Skeletal muscle satellite cell (primary cell): ENCODE data around the gene SLC6A8. TPM values are rescaled to one million over a fixed set of nuclear protein-coding genes. Genes with fewer than 3 reads are reported as not detected.
"Not testable (repeated sequence)": the region's sequence is repeated elsewhere in the genome, so short reads cannot be mapped to it uniquely, and the experiment has no call there.

ENCODE experiments used
- H3K27me3 ChIP-seq: 2 replicates; pipeline ENCODE4 v1.7.0; 2013; ENCODE audit warnings: low read length; ENCODE audit not compliant: control insufficient read depth, insufficient read depth
- H3K36me3 ChIP-seq: 2 replicates; pipeline ENCODE4 v1.7.0; 2013; ENCODE audit warnings: mild to moderate bottlenecking, control low read depth, low read length; ENCODE audit not compliant: insufficient read depth
- H3K4me1 ChIP-seq: 2 replicates; pipeline ENCODE4 v1.7.0; 2013; ENCODE audit warnings: low read length; ENCODE audit not compliant: control insufficient read depth, insufficient read depth
- H3K4me2 ChIP-seq: 2 replicates; pipeline ENCODE4 v1.7.0; 2013; ENCODE audit warnings: mild to moderate bottlenecking, low read length
- H3K4me3 ChIP-seq: 2 replicates; pipeline ENCODE4 v1.7.0; 2013; ENCODE audit warnings: low read length
- H3K9ac ChIP-seq: 2 replicates; pipeline ENCODE4 v1.7.0; 2013; ENCODE audit warnings: mild to moderate bottlenecking, low read depth, low read length, moderate library complexity
- H3K9me3 ChIP-seq: replicated peaks from 2 replicates; pipeline ENCODE4 v1.7.0; 2013; ENCODE audit warnings: mild to moderate bottlenecking, control low read depth, low read length
- small RNA-seq: library from RNA; depleted of rRNA; stranded (forward); fragments of <200 nt; gene quantifications from one replicate; pipeline ENCODE3, GENCODE V24; 2012

The SLC6A8 gene

DNA sequence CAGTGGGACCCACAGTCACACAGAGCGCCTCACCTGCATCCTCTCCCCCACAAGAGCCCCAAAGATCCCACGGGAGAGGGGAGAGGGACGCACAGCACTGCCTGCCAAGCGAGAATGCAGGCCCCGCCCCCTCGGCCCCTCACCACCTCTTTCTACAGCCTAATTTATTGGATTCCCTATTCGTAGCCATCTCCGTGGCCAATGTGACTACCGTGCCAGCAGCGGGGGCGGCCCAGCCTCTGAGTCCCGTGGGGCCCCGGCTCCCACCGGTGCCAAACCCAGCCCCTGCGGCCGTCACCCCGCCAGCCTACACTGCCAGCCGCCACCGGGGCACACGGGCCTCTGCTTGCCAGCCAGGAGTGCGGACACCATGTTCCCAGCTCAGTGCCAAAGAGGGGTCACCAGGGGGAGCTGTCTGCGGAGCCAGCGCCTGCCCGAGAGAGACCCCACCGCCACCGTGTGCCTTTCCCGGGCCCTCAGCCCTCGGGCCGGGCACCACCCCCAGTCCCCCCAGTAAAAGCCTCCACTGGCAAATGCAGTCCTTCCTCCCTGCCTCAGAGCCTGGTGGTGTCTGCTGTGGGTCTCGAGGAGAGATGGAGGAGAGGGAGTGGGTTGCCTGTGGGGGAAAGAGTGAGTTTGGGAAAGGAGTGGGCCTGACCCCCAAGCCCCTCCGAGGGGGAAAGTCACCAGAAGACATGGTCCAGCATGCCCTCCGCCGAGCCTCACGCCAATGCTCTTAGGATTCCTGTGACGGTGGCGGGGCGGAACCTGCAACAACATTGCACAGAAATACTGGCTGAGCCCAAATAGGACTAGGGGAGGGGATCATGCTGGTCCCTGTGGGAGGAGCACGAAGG, 56.7 kb downstream of the SLC6A8 start:
- Histone ChIP-seq H3K9ac (no peak overlapping the region), H3K4me2 (no peak overlapping the region), H3K36me3 (no peaks in the 10 kb centered on the region), H3K27me3 (no peaks in the 10 kb centered on the region), H3K4me3 (no peak overlapping the region), H3K9me3 (no peaks in the 10 kb centered on the region), H3K4me1 (peaks cover 2% of the 10 kb centered on the region)

DNA sequence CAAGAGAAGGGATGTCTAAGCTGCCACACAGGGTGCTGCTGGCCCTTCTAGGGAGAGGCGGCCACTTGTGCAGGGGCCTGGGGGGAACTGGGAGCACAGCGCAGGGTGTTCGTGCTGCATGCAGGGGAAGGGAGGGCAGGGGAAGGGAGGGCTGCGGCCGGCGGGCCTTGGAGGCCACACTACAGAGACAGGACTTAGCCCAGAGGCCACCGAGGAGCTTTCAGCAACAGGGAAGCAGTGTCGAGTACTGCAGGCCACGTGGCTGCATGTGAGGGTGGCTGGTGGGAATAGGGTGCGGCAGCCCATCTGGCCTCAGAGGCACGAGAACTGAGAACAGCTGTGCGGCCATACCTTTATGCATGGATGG, 57.3 kb downstream of the SLC6A8 start:
- not testable (repeated sequence) for H3K4me1 ChIP-seq, H3K9ac ChIP-seq, H3K27me3 ChIP-seq, H3K4me3 ChIP-seq, H3K36me3 ChIP-seq, H3K4me2 ChIP-seq, H3K9me3 ChIP-seq

Small RNA genes lying within 50 kb of the gene (small RNA-seq; reads per million reads assigned to genes)
- gene RN7SL687P: not detected
